Measurements from ENCODE around the gene SERPINA12. TPM values are rescaled to one million over a fixed set of nuclear protein-coding genes. Genes with fewer than 3 reads are reported as not detected.

SERPINA12 gene
- total RNA-seq, 1 donor from 2014 or later = not detected

DNA sequence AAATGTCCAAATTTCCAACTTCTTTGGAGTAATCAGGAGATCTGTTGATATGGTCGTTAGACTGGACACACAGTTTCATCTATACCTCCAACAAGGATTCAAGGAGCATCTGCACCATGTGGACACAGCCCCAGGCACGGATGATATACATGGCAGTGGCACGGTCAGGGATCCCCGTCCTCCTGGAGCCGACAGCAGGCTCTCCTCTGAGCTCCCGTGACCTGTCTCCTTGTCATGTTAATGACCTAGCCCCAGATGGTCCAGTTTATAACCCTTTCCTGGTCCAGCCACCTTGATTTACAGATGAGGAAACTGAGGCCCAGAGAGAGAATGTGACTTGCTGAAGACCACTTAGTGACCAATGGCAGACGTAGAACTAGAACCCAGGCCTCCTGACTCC lies 35.5 kb upstream of the SERPINA12 start:
- Histone ChIP-seq H3K4me1 (no peaks in the 10 kb centered on the region), H3K27ac (no peak overlapping the region), H3K36me3 (no peaks in the 10 kb centered on the region), H3K27me3 (peaks cover 4% of the 10 kb centered on the region), H3K4me3 (no peak overlapping the region), H3K9me3 (no peaks in the 10 kb centered on the region)
- DNase-seq = no peak
- intact Hi-C loops (cut with DNase I) = no loop called here
- TF ChIP-seq, protein P1, sequence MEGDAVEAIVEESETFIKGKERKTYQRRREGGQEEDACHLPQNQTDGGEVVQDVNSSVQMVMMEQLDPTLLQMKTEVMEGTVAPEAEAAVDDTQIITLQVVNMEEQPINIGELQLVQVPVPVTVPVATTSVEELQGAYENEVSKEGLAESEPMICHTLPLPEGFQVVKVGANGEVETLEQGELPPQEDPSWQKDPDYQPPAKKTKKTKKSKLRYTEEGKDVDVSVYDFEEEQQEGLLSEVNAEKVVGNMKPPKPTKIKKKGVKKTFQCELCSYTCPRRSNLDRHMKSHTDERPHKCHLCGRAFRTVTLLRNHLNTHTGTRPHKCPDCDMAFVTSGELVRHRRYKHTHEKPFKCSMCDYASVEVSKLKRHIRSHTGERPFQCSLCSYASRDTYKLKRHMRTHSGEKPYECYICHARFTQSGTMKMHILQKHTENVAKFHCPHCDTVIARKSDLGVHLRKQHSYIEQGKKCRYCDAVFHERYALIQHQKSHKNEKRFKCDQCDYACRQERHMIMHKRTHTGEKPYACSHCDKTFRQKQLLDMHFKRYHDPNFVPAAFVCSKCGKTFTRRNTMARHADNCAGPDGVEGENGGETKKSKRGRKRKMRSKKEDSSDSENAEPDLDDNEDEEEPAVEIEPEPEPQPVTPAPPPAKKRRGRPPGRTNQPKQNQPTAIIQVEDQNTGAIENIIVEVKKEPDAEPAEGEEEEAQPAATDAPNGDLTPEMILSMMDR (IDR thresholded peaks at IDR 0.05) = no peak
- no peak for ATAC-seq

DNA sequence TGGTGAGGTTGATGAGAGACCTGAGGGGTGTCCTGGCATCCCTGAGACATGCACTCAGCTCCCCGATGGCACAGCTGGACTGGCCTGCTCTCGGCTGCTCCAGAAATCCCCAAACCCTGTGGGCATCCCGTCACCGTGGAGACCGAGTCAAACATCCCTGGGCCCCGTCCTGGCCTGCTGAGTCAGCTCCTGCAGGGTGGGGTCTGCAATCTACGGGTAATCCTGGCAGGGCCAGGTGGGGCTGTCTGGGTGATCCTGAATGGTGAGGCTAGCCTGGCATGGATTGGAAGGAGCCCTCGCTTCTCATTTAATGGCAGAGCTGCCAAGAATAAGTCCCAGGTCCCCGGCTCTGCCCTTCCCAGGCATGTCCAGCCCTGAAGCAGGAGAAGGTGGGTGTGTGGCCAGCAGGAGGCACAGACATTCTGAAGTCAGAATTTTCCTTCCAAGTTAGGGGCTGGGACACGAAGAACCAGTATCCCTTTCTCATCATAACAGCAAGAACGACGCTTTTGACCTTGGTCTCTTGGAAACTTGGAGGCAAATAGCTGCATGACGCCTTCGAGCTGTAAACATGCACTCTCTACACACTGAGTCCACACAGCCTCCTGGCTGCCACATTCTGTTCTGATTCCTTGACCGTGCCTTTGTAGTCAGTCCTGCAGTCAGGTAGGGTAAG lies 34.3 kb upstream of the SERPINA12 start:
- H3K27me3 ChIP-seq = no peaks in the 10 kb centered on the region
- DNase-seq (peak; percentile 51), ATAC-seq (no peak)
- no peak overlapping the region for H3K27ac ChIP-seq
- no peaks in the 10 kb centered on the region for H3K9me3 ChIP-seq
- no peaks in the 10 kb centered on the region for H3K36me3 ChIP-seq
- no peak overlapping the region for H3K4me3 ChIP-seq
- H3K4me1 ChIP-seq = no peaks in the 10 kb centered on the region
- TF ChIP-seq, protein P1 (IDR thresholded peaks at IDR 0.05) = no peak
- intact Hi-C loops (cut with DNase I) = no loop called here

DNA sequence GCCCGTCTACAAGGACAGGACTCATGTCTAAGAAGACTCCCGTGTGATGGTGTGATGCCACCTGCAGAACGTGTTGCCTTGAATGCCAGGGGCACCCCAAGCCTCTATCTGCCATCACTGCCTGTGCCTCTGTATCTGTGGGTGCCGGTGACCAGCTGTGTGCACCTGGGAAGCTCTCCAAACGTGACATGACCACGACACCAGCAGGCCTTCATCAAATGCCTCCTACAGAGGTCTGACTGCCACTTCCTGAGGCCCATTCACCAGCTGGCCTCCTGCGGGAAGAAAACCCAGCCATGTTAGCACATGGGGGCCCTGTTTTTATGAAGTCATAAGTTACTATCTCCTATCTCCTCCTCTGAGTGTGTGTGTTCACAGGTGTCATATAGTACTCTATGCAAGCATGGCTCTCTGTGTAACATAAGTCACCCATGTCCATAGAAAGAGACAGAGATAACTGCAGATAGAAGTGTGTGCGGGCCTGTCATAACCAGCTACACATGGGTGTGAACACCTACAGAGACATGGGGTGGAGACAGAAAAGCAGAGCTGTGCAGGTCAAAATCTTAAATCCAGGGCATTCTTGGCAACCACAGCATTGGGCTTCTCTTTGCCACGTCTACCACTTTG lies 33.7 kb upstream of the SERPINA12 start:
- DNase-seq = no peak
- ATAC-seq = no peak
- Histone ChIP-seq H3K27me3 (no peaks in the 10 kb centered on the region), H3K9me3 (no peaks in the 10 kb centered on the region), H3K36me3 (no peaks in the 10 kb centered on the region), H3K27ac (no peak overlapping the region), H3K4me3 (no peak overlapping the region), H3K4me1 (no peaks in the 10 kb centered on the region)
- TF ChIP-seq, protein P1 (IDR thresholded peaks at IDR 0.05) = no peak
- intact Hi-C loops (cut with DNase I) = no loop called here

DNA sequence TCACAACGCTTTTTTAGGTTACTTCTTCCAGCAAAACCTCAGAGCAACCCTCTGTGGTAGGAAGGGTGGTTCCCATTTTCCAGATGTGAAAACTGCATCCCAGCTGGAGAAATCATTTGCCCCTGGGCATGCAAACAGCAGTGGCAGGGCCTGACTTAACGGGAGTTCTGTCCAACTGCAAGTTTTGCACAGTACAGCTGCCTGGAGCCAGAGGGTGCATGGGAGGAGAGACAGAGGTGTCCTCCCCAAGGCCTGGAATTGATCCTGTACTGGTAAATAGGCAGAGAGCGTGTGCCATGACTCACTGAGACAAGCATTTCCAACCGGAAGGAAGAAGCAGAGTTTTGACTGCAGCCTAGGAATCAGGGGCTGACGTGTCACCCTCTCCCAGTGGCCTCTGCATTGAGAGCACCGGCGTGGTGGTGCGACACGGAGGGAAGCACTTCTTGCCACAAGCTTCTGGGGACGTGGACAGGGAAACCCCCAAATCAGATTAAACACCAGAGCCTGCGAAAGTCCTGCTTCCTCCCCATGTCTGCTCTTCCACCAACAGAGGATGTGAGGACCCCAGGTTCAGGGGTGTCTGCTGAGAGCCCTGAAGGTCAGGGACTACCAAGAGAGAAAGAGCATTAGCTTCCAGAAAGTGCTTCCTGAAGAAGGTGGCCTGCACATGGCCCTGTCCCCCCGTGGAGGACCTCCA lies 33.0 kb upstream of the SERPINA12 start:
- H3K27me3 ChIP-seq = no peaks in the 10 kb centered on the region
- TF ChIP-seq, protein P1 (IDR thresholded peaks at IDR 0.05) = no peak
- ATAC-seq = no peak
- H3K36me3 ChIP-seq = no peaks in the 10 kb centered on the region
- intact Hi-C loops (cut with DNase I) = no loop called here
- DNase-seq = no peak
- no peak overlapping the region for H3K27ac ChIP-seq
- no peak overlapping the region for H3K4me3 ChIP-seq
- no peaks in the 10 kb centered on the region for H3K4me1 ChIP-seq
- no peaks in the 10 kb centered on the region for H3K9me3 ChIP-seq

DNA sequence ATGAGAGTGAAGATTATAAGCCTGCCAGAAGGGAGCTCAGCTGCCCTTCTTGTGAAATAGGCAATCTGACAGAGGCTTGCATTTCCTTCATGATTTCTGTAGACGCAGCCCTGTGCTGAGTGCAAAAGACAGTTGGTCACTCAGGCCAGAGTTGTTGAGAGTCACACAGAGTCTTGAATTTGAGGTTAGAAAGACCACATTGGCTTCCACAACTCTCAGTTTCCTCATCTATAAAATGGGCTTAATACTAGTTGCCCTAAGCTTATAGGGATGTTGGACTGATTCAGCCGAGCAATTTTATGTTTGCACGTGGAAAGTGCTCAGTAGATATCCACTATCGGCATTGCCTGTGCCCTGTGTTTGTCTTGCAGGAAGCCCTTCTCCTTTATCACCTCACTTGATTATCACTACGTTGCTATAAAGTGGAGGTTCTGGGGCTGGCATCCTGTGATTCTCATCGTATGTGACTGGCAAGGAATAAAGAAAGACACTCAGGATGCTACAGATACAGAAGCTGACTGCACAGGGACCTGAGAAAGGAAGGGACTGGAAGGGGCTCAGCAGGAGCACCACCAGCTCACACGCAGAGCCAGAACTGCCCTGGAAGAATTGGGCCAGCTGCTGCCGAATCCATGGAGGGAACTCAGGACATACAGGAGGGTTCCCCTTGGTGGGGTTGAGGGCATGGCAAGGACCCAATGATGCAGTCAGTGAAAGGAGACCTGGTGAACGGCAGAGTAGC lies 32.1 kb upstream of the SERPINA12 start:
- Histone ChIP-seq H3K4me3 (no peak overlapping the region), H3K4me1 (no peaks in the 10 kb centered on the region), H3K9me3 (no peaks in the 10 kb centered on the region), H3K27me3 (no peaks in the 10 kb centered on the region), H3K36me3 (no peaks in the 10 kb centered on the region), H3K27ac (no peak overlapping the region)
- intact Hi-C loops (cut with DNase I) = no loop called here
- no peak for ATAC-seq
- no peak for DNase-seq
- TF ChIP-seq, protein P1 (IDR thresholded peaks at IDR 0.05) = no peak
